ENCODE data around the gene PTCD1.

PTCD1 gene

DNA sequence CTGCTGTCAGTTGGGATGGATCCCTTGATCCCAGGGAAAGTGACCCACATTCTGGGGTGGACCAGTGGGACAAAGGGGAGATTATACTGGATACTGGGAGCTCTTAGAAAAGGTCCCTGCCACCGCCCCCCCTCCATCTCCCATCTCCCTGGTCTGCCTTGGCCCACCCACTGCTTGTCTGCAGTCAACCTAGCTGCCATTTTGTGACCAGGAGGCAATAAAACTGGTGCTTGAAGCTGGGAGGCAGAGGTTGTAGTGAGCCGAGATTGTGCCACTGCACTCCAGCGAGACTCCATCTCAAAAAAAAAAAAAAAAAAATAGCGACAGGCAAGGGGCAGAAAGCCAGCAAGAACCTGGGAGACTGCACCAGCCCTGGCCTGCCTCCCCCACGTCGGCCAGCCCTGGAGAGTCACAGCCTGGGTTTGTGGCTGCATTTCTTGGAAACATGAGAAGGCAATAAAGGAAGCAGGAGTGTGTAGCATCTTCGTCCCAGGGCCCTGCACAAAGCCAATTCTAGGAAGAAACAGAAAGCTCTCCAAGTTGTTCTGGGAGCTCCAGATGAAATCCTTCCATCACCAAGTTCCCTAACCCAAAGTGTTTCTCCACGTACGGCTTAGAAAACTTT, 68.7 kb downstream of the PTCD1 start:
- no peak for DNase-seq (ENCODE audit: low read depth in 2 of 3, low spot score in 1 of 3)

DNA sequence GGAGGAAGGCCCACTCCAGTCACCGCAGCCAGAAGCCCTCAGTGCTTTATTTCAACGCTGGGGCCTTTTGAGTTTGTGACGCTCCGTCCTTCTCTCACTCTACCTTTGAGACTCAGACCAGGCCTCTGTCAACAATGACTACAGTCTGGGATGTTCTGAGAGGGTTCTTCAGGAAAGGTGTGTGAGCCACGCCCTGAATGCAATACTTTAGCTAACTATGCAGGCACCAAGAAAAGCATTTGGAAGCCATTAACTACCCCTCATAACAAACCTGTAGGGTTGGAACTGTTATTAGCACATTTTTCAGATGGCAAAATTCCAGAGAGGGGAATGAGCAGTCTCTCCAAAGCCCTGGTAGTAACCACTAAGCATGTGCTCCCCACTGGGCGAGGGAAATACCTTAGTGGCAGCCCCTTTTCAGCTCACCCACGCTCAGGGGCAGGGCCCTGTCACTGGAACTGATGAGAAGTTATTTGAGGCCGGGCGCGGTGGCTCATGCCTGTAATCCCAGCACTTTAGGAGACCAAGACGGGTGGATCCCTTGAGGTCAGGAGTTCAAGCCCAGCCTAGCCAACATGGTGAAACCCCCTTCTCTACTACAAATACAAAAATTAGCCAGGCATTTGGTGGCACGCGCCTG, 69.7 kb downstream of the PTCD1 start:
- DNase-seq (ENCODE audit: low read depth in 2 of 3, low spot score in 1 of 3), result no peak
